Measurements from ENCODE around the gene MYO7B.

Gene MYO7B

GRCh38 chr2:127663566-127664064 is 128.1 kb downstream of the MYO7B start:
- DNase-seq (ENCODE audit: low spot score): no peak

DNA sequence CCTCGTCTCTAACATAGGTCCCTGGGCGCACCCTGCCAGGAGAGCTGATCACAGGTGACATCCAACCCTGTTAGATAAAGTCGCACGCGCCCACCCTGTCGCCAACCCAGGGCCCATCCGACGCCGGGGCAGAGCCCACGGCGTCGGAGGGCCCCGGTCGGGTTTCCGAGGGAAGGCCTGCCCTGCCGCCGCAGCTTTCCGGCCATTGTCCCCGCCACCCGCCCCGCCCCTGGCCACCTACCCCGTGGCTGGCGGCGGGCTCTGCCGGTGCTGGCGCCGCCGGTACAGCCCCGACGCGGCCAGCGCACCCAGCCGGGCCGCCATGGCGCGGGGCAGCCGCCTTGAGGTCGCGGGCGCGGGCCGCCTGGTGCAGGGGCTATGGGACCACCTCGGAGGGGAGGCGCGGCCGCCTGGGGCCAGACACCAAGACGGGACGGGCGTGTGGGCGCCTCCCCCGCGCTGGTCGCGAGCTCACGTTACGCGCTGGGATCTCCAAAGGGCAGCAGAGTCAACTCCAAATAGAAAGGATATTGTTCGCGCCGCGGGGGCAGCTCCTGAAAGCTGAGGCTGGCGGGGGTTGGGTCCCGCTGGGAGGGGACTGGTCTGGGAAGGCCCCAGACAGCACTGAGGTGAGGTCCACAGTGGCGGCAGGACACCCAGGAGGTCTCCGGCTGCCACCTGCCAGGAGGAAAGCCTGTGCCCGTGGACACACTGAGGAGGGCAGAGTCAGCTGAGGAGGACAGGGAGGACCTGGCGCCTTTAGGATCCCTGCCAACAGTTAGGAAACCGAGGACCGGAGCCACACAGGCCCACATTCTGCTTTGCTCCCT is 128.8 kb downstream of the MYO7B start:
- DNase-seq (ENCODE audit: low spot score): no peak

DNA sequence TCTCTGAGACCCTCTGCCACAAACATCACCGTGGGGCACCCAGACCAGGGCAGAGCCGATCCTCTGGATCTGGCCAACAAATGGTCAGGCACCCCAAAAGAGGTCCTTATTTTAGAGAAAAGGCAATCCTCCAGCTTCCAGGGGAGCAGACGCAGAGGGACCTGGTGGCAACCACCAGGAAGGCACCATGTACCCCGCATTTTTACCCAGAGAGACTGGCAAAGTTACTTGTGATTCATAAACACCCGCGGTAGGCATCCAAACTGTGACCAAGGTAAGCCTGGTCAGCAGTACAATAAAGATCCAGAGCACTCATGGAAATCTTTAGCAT is 129.4 kb downstream of the MYO7B start:
- no peak for DNase-seq (ENCODE audit: low spot score)

DNA sequence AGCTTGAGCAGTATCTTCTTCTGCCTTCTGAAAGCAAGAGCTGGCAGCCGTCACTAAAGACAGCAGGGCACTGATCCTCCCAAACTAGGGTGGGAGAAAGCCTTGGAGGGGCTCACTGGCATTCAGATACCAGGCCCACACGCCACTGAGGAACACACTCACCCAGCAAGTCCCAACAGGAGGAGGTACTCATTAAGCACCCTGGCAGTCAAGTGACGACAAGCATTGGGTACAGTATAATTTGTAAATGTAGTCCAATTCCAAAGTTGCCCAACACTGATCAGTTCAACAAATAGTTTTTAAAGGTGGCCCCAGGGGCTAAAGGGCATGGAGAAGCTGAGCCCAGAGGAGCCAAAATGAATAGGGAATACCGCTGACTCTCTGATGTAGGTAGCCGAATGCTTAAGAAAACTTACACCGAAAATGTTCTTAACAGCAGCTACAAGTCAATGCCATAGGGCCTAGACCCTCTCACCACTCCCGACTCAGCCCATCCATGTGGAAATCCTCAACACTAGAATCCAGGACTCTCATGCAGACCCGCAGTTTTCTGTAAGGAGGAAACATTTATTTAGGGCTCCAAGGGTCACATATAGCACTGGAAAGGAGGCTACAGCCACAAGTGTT is 129.9 kb downstream of the MYO7B start:
- DNase-seq (ENCODE audit: low spot score): no peak

GRCh38 chr2:127669056-127669455 is 133.6 kb downstream of the MYO7B start:
- no peak for DNase-seq (ENCODE audit: low spot score)

GRCh38 chr2:127670055-127670956 is 134.8 kb downstream of the MYO7B start:
- no peak for DNase-seq (ENCODE audit: low spot score)

DNA sequence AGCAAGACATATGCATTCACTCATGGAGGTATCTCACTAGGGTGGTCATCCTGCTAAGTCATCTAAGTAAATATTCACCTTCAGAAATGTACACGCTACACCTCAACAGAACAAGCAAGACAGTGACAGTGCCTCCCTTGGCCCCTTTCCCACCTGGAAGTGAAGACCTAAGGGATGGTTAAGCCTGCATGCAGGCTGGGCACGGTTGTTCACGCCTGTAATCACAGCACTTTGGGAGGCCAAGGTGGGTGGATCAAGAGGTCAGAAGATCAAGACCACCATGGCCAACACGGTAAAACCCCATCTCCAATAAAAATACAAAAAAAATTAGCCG is 135.4 kb downstream of the MYO7B start:
- DNase-seq (ENCODE audit: low spot score): no peak

DNA sequence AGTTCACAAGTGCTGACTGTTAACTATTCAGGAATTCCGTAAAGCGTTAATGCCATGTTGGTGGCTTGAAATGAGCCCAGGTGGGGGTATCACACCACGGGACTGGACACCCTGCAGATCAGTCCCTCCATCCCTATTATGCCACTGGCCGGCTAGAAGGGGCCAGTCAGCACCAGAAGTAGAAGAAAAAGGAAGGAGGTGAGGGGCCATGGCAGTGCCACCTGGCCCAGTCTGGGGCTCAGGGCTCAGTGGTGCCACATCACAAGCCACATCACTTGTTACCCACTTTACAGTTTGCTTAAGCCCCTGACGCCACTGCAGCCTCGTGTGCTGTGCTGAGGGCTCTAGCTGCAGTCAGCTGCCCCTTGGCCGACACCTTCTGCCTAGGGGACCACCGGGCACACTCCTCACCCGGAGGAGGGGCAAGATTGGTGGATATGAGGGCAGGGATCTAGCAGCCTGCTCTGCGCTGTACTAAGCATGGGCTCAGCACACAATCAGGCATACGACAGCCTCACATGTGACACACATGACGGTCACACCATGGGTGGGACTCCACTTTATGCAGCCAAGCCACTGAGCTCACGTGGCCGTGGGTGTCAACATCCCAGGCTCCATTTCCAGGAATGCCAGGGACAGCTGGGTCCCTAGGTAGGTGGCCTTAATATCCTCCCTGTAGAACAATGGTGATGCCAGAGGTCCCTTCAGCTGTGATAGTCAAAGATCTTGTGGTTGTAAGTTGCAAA is 136.2 kb downstream of the MYO7B start:
- DNase-seq (ENCODE audit: low spot score): no peak

- DNase-seq (ENCODE audit: low spot score): no peak
Observed at GRCh38 chr2:127672341-127673224, 137.1 kb downstream of the MYO7B start.

DNA sequence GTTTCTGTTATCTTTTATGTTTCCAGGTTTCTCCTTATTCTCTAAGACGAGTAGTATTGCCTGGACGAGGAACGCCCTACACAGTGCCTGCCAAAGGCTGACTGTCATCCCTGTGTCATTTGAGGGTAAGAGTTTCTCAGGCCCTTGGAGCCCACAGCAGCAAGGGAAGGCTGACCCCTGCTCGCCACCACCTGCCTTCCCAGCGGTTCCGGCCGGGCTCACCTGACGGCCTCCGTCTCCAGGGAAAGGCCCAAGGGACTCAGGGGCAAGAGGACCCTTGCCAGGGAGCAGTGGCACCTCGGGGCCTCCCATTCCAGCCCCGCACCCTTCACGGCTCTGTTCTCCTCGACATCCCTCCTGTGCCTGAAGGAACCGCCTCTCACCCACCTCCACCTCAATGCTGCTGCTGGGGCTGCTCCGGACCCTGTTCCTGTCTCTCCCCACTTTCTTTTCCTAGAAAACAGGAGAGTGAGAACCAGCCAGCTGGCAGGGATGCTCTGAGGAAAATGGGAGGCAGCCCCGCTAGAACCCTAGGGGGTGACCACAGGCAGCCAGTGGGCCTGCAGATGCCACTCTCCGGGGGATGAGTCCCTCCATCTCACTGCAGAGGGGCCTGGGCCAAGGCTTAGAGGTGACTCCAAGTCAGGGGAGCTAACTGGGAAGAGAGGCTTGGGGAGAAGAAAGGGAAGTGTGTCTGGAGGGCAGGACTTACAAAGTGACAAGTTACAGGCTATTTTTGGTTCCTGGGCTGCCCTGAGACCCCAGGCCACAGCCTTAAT is 138.0 kb downstream of the MYO7B start:
- no peak for DNase-seq (ENCODE audit: low spot score)

- DNase-seq (ENCODE audit: low spot score): no peak
Observed at GRCh38 chr2:127674241-127675209, 139.0 kb downstream of the MYO7B start.

DNA sequence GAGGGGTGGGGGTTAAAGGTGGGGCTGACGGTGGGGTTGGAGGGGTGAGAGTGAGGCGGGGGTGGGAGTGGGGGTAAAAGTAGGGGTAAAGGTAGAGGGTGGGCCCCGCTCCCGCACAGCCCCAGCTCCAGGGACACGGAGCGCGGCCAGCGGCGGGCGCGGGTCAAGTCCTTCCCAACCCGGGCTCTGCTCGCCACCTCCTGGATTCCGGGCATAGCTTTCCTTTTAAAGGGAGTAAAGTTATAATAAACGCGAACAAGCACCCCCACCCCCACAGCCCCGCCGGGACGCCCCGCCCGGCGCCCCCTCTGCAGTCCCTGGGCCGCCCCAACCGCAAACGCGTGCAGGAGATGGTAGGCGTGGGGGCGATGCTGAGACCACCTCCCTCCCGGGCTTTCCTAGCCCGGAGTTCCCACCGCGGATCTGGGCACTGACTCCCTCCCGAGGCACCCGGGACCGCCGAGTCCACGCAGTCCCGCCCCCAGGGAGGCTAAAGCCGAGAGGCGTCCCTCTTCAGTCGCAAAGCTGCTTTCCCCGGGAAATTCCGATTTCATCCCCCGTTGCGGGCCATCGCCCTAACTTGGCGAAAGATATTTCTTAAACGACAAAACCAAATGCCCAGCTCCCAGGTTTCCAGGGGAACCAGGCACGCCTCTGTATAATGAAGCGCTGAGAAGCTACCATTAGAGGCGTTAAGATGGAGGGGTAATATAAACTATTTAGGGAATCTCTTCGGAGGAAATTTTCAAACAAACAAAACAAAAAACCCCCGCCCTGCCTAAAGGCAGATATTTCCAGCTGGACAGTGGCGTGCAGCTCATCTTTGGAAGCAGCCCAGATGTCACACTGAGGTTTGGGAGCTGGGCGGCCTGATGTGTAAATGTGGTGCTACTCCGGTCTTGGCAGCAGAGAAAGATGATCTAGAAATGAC is 140.1 kb downstream of the MYO7B start, which contains the start of gene LIMS2:
Gene LIMS2, minus strand, starts transcription at position 200 of the 931 bp plus-strand sequence. CDS start 506 bp downstream, outside the sequence.
- DNase-seq (ENCODE audit: low spot score): no peak

- DNase-seq (ENCODE audit: low spot score): no peak
Observed at GRCh38 chr2:127676906-127677305, 141.4 kb downstream of the MYO7B start.

DNA sequence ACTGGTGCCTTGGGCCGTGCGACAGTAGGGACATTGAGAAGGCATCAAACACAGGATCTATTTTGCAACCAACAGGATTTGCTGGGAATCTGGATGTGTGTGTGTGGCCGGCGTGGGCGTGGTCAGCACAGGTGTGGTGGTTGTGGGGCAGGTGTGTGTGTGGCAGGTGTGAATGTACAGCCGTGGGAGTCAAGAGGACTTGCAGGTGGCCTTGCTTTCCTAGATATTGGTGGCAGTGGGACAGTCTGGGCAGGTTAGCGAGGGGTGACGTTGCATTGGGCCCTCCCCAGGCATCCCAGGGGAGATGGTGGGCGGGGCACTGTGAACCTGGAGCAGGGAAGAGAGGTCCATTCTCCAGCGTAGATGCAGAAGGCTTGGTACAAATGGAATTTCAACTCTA is 143.0 kb downstream of the MYO7B start:
- DNase-seq (ENCODE audit: low spot score): no peak

DNA sequence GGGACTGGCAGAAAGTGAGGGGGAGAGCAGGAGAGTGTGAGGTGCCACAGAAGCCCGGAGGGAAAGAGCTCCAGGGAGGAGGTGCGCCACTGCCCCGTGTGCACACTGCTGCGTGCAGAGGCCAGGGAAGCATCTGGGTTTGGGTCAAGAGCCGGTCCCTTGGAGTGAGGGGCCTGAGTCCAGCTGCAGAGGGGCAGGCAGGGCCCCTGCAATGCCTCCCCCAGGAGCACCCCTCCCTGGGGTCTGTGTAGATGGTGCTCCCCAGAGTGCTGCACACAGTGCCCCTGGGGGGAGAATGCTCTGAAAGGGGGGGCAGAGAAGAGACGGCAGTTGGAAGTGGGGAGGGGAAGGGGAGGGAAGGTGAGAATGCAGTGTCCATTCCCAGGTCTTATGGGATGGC is 143.5 kb downstream of the MYO7B start:
- DNase-seq (ENCODE audit: low spot score): no peak

GRCh38 chr2:127679680-127680361 is 144.3 kb downstream of the MYO7B start:
- DNase-seq (ENCODE audit: low spot score): no peak

- no peak for DNase-seq (ENCODE audit: low spot score)
Observed at GRCh38 chr2:127680706-127681287, 145.3 kb downstream of the MYO7B start.

Measured in cerebellar cortex (tissue), 1 donor.